ENCODE measurements around the gene TCF3.

Gene TCF3

DNA sequence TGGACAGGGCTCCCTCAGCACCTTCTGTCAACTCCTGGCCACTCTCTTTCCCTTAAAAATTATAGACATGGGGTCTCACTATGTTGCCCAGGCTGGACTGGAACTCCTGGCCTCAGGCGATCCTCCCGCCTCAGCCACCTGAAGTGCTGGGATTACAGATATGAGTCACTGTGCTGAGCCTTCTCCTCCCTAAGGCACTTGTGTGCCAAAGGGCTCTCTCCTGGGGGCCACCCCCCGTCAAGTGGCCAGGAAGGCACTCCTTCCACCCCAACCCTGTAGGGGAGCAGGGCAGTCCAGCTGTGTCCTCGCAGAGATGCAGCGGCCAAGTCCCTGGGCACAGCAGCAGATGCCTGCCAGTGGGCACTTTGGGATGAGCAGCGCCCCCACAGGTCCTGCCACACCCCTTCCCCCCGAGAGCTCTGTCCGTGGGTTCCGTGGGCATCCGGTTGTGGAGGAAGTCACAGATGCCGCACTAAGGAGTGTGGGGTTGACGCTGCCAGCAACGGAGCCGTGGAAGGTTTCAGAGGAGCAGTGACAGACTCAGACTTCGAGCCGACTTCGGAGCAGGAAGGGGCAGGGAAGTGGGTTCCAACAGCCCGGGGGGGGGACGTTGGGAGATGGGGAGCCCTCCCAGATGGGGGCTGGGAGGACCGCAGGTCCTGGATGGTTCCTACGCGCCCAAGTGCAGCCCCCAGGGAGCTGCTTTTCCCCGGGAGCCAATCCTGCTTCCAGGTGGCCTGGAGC, 43.9 kb downstream of the TCF3 start:
- DNase-seq, result no peak

DNA sequence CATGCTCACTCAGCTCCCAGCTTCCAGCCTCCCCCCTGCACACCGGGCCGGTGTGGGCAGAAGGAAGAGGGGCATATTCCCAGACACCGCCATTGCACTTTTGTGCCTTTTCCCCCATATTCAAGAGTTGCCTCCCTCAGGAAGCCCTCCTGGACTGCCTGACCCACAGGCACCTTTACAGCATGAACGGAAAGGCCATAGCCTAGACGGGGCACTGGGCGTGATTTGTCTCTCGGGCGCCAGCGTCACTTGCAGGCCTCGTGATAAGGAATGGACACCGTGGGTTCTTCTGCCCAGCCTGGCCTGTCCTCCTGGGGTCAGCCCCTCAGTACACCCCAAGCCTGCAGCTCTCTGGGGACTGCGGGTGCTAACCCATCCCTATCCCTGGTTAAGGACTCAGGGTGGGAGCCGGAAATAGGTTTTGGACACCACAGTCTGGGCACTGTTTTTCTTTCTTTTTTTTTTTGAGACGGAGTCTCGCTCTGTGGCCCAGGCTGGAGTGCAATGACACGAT, 46.2 kb downstream of the TCF3 start:
- DNase-seq, result no peak

DNA sequence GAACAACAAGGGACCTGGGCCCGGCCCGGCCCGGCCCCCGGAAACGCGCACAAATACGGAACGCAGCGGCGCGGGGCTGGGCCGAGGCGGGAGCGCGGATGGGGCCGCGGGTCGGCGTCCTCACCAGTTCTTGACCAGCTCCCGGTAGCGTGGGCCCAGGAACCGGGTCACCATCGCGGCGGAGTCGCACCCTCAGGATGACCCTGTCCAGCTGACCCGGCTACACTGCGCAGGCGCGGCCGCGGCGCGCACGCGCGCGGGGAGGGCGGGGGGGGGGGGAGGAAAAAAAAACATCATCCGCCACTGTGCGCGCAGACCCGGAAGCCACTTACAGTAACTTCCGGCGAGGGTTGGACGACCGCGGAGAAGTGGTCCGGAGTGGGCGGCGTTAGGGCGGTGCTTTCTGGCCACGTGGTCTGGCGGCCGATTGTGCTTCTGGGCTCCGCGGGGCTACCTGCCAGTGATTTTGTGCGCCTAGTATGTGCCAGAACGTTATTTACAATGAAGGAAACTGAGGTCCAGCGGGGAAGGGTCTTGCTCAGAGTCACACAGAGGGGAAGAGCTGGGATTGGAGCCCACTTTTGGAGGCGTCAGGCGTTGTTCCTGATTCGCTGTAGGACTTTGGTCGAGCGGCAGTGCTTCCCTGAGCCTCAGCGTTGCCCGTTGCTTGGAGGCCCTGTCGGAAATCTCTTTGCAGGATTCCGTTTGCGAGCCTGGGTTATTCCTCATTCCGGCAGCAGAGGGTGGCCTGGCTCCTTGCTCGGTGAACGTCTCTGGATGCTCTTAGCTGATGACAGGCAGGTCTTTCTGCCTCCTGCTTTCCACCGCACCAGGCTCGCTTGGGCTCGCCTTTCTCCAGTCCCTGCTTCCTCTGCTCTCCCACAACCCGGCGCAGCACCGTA, 46.9 kb downstream of the TCF3 start, which contains the start of gene UQCR11:
Gene UQCR11 (minus strand): TSS at position 227 of the 902 bp plus-strand sequence. CDS start 53 bp downstream, at position 174.
- peak; percentile 96 for DNase-seq

DNA sequence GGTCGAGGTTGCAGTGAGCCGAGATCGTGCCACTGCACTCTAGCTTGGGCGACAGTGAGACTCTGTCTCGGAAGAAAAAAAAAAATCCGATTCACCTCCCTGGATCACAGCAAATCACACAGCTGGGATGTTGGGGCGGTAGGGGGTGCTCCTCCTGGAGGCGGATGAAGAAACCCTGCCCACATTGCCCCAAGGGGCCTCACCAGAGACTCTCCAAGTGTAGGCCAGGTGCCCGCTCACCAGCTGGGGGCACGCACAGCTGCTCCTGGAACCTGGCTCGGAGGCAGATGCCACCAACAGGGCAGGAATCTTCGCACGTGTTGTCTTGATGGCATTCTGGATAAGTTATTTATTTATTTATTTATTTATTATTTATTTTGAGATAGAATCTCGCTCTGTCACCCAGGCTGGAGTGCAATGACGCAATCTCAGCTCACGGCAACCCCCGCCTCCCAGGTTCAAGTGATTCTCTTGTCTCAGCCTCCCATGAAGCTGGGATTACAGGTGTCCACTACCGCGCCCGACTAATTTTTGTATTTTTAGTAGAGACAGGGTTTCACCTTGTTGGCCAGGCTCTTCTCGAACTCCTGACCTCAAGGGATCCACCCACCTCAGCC, 50.2 kb downstream of the TCF3 start:
- no peak for DNase-seq

DNA sequence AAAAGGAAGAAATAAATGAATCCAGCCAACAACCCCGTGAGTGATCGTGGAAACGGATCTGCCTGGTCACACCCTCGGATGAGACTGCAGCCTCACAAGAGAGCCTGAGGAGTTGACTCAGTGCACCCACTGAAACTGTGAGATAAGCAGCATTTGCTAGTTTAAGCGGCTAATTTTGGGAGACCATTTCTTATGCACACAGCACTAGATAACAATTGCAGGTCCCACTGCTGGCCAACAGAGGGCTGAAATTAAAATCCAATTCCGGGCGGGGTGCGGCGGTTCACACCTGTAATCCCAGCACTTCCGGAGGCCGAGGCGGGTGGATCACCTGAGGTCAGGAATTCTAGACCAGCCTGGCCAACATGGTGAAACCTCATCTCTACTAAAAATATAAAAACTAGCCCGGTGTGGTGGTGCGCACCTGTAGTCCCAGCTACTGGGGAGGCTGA, 50.8 kb downstream of the TCF3 start:
- no peak for DNase-seq

DNA sequence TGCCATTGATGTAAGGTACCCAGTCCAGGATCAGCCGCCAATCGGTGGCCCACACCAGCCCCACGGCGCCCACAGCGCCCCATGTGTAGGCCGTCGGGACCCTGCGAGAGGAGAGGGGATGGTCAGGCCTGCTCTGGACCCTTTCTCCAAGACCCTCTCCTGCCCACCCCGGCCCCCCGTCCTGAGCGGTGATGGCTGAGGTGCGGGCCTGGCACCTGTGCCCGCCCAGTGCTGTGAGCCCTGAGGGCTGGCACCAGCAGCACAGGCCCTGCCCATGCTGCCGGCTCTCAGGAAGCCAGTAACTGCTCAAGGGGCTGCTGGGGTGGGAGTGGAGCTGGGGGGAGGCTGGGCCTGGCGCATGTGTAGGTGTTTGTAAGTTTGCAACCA, 53.0 kb downstream of the TCF3 start:
- no peak for DNase-seq

DNA sequence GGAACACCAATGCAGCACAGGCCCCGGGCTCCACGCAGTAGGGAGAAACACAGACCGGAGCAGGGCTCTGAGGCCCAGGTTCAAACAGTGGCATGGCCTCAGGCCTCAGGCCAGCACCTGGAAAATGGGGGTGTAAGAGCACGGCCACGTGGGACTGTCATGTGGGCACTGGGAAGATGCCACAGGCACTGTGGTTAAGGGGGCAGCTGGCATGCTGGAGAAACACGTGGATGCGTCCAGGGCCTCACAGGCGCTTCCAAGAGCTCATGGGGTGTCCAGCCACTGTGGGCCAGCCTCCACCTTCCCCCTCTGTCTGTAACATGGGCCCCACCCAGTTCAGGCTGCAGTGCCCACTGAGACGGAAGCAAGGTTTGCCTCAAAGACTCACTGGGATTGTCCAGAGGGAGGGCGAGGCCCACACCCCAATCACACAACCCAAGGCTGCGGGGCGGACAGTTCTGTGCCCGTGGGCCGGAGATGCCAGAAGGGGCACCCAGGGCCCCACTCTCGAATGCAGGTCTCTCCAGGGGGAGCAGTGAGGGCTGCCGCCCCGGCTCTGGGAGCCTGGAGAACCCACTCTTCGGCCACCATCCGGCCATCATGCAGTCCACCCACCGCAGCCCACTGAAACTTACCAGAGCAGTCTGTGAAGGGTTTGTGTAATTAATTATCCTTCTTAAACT, 53.5 kb downstream of the TCF3 start:
- DNase-seq, result no peak

DNA sequence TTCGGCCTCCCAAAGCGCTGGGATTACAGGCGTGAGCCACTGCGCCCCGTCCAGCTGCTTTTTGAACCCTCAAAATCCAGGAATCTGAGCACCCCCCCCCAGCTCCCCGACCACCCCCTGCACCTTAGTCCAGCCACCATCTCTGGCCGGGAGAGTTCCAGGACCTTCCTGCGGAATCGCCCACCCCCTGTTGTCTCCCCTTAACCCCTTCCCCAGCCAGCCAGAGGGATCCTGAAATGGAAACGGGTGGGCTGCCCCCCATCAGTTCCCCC, 59.0 kb downstream of the TCF3 start:
- DNase-seq, result no peak

DNA sequence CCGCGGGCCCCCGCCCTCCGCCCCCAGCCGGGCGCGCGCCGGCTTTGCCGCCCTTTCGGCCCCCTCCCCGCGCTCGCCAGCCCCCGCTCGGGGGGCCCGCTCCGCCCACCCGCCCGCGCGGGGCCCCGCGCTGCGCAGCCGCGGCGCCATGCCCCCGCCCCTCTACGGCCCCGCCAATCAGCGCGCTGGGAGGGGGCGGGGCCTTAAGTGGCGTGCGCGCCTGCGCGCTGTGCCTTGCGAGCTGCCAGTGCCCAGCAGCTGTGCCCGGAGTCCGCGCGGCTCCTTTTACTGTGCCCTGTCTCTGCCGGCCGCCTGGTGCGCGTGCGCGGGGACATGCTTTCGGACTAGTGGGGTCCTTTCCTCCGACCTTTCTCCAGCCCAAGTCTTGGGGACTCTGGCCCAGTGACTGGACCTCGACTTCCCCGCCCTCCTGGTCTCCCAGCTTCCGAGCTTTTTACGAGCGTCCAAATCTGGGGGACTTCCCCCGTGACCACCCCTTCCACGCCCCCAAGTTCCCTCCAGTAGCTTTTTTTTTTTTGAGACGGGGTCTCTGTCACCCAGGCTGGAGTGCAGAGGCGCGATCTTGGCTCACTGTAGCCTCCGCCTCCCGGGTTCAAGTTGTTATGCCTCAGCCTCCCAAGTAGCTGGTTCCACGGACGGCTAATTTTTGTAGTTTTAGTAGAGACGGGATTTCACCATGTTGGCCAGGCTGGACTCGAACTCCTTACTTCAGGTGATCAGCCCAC, 59.5 kb downstream of the TCF3 start, which contains the start of gene MBD3:
Gene MBD3 (minus strand): TSS at position 111 of the 746 bp plus-strand sequence. CDS start 234 bp downstream, outside the sequence.
- peak; percentile 89 for DNase-seq

DNA sequence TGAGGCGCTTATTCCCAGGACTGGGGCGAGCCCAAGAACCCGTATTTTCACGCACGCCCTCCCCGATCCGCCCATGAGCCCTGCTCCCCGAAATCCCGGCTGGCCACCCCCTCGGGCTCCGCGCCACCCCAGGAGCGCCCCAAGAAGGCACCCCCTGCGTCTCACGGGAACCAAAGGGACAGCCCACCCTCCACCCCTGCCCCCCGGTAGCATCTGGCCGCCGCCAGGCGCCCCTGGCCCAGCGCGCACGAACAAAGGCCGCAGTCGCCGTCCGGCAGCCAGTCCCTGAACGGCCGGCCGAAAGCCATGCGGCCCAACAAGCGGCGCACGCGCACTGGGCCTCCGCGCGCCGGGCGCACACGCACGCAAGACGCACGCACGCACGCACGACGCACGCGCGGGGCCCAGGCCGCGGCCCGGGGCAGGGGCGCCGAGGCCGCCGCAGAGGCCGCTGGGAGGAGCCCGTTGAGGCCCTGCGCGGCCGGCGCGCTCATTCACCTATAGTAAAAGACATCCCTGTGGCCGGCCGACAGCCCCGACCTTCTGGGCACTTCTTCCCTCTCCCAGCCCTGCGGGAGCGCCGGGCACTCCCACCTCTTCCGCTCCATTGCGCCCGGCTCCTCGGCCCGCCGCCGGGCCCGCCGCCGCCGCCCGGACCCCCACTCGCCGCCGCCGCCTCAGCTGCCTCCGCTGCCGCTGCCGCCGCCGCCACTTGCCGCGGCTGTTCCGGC, 60.2 kb downstream of the TCF3 start:
- peak; percentile 87 for DNase-seq

DNA sequence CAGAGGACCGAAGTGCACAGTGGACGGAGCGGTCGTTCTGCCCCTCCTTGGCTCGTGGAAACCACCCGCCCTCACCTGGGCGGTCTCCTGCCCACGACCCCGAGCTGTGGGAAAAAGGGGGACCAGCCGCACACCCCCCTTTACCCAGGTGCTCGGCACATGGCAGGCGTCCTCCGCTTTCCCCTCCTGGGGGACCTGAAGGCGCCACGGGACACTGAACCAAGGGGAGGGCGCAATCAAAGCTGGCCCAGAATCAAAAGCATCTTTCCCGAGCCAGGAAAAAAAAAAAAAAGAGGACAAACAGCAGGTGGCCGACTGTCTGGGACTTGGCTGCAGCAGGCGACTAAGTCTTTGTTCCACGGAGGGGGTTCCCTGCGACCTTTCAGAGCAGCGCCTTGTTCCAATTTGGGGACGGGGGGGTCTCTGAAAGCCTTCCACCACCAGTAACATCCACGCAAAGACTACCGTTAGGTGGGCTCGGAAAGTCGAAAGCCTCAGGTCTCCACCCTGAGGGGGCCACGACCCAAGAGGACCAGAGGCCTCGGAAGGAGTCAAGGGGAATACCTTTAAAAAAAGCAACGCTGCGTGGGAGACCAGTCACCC, 60.9 kb downstream of the TCF3 start:
- DNase-seq, result no peak

DNA sequence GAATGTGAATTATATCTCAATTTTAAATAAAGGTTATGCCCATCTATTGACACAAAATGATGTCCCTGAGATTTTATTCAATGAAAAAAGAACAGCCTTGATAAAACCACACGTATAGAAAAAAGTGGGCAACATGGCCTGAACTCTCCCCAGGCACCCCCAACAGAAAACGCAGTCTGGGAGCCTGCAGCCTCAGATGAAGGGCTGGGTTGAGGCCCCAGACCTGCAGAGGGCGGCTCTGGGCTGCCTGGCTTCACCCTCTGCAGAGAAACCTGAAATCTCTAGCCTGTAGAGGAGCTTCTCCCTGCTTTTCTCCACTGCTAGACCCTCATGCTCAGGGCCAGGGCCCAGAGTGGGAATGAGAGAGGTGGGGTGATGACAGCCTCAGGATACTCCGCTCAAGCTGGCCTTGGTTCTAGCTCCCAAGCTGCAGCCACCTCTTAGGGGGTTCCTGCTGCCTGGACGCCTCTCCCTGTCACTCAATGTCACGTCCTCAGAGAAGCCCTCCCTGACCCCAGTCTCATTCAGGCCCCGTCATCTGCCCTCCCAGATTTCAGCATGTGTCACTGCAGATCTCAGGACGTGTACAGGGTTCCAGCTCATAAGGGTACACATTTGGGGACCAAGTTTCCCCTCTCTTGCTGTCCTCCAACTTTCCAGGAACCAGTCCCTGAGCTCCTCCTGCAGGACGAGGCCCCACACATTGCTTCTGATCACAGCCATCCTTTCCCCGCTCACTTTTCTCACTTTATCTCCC, 61.6 kb downstream of the TCF3 start:
- peak; percentile 26 for DNase-seq

DNA sequence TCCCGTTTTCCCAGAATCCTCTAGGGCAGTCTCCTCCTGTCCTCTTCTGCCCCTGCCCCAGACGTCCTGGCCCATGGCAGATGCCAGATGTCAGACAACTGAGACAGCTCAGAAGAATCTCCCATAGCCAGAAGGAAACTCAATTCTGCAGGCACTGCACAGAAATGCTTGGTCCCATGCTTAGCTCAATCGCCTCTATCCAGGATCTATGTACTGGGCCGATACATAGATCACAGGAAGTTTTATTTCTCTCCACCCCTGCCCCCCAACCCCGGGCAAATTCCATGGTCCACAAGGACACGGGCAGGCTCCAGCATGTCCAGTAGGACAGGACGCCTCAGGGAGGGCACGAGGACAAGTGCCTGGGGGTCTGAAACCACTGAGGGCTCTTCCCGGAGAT, 64.5 kb downstream of the TCF3 start:
- no peak for DNase-seq

DNA sequence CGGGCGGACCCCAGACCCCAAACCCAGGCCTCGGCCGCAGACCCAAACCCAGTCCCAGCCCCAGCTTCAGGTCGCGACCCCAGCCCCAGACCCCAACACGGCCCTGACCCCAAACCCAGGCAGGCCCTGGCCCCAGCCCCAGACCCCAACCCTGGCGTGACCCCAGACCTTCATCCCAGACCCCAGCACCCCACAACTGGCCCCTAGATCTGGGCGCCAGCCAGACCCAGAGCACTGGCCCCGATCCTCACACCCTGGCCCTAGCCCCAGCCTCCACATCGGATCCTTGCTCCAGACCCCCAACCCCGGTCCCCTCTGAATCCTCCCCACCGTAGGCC, 67.2 kb downstream of the TCF3 start:
- no peak for DNase-seq

DNA sequence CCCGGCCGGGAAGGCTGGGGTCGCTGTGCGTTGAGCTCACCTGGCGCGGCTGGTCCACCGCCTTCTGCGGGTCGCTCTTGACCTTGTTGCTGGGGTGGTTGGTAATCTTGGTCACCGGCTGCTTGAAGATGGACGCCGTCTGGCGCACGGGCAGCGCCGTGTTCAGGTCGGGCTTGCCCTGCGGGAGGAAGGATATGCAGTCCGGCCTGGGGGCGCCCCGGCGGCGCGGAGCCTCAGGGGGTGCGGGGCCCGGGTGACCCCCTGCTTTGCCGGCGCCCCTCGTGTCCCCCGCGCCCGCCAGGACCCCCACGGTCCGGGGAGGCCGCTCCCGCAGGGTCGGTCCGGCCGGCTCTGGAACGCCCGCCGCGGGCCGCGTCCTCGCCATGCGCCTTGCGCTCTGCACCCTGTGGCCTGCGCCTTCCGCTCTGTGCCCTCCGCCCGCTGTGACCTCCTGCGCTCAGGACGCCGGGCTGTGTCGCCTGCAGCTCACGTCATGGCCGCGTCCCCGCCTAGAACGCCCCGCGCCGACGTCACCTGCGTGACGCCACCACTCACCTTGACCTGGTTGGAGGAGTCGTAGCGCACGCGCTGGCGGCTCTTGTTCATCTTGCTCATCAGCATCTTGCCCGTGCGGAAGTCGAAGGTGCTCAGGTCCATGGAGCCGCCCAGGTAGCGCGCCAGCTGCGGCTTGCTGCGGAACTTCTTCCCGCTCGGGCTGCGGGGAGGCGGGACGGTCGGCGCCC, 67.7 kb downstream of the TCF3 start:
- no peak for DNase-seq

DNA sequence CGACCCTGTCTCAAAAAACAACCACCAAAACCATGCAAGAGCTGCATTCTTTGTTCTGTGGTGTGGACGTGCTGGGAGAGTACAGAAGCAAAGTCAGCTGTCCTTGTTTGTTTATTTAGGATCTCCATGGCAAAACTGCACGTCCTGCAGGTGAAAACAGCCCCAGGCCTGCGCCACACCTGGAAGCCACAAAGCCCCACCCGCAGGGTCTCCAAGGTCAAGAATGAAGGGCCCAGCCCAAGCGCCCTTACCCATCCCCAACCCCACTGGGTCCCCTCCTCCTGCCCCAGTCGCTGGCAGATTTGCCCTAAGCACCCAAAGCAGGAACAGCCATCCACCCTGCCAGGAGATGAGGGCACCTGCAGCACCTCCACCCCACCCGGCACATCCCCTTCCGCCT, 70.2 kb downstream of the TCF3 start:
- DNase-seq, result no peak

DNA sequence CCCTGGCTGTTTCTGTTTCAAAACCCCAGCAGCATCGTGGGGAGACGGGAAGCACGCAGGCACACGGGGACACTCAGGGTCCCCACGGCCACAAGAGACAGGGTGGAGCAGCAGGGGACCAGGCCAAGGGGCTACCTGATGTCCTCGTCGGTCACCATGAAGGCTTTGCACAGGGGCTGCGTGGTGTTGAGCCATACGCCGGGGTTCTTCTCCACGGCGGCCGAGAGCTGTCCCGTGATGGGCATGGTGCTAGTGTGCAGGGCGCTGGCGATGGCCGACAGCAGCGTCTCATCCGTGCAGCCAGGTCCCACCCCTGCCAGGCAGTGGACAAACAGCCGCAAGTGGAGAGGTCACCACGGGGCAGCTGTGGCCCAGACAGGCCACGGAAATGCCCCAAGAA, 71.5 kb downstream of the TCF3 start:
- DNase-seq, result no peak

DNA sequence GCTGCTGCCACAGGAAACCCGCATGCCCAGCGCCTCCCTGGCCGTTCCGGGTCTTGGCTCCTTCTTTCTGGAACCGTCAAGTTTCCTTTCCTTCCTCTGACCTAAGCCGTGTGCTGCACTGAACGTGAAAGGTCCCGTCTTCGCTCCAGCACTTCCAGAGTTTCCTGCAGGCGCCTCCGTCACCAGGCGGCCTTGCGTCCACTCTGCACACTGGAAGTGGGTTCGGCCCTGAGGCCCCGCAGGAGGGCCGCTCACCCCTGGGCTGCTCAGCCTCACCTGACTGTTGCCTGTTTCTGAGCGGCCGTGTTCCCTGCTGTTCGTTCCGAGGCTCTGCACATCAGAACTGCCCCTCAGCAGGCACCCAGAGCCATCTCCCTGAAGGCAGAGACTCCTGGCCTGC, 72.0 kb downstream of the TCF3 start:
- no peak for DNase-seq

DNA sequence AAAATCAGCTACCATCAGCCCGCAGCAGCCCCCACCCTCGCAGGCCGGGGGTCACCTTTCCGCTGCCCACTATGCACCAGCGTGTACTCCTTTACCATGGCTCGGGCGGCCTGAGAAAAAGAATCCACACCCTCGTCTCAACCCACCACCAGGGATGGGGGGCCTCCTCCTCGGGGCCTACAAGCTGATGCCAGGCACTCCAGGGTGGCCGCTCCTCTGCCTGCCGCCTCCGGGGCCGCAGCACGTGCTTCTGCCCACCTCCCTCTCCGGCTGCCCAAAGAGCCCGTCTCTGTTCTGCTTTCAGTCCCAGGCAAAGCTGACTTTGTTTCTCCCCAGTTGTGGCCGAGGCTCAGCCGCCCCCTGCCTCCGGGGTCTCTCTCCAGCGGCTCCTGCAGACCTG, 73.2 kb downstream of the TCF3 start:
- DNase-seq, result no peak
